Measurements from ENCODE around the gene WASF1. TPM values are rescaled to one million over a fixed set of nuclear protein-coding genes. Genes with fewer than 3 reads are reported as not detected.

WASF1 gene
- total RNA-seq, 3 donors from 2014 or later (not counting 1 experiment from before 2014, with no cell fraction given) = 0.25 to 0.90 (median 0.45) TPM

DNA sequence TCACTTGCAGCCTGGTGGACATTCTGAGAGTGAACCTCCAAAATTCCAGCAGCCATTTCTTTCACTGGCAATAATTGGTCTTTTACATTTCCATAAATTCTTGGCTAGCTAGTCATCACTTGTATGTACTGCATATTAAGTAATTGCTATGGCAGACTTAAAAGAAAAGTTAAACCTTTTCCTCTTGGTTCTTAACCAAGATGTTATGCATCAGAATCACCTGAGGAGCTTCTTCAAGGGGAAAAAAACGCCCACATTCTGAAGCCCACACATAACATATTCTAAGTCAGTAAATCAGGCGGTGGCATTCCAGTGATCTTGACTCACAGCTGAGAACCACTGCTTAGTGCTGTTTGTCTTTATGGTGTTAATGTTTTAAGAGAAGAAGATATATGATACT lies 37.8 kb upstream of the WASF1 start:
- H3K4me1 ChIP-seq (ENCODE audit: control insufficient read depth, insufficient read depth, low read length) = no peaks in the 10 kb centered on the region
- TF ChIP-seq CTCF (IDR thresholded peaks at IDR 0.05) = no peak
- no peaks in the 10 kb centered on the region for H3K27me3 ChIP-seq (ENCODE audit: control insufficient read depth, insufficient read depth, low read length)
- Mint-ChIP-seq H3K4me1 (no peaks in the 10 kb centered on the region), H3K27me3 (ENCODE audit: low read depth in 2 of 2) (no peaks in the 10 kb centered on the region), H3K27ac (no peak overlapping the region), H3K9me3 (no peaks in the 10 kb centered on the region), H3K36me3 (peaks cover 26% of the 10 kb centered on the region), H3K4me3 (no peak overlapping the region)
- no peak overlapping the region for H3K4me3 ChIP-seq (ENCODE audit: low read length)
- ATAC-seq (no peak), DNase-seq (no peak)
- intact Hi-C loops (cut with micrococcal nuclease) = no loop called here
- peaks cover 71% of the 10 kb centered on the region for H3K36me3 ChIP-seq (ENCODE audit: control insufficient read depth, insufficient read depth, low read length)
- WGBS (ENCODE audit: insufficient coverage) = 100% methylated on average over 1 of the region's 2 CpGs
- H3K27ac ChIP-seq (ENCODE audit: low read length) = no peak overlapping the region
- no peaks in the 10 kb centered on the region for H3K9me3 ChIP-seq (ENCODE audit: control insufficient read depth, insufficient read depth, low read length)

DNA sequence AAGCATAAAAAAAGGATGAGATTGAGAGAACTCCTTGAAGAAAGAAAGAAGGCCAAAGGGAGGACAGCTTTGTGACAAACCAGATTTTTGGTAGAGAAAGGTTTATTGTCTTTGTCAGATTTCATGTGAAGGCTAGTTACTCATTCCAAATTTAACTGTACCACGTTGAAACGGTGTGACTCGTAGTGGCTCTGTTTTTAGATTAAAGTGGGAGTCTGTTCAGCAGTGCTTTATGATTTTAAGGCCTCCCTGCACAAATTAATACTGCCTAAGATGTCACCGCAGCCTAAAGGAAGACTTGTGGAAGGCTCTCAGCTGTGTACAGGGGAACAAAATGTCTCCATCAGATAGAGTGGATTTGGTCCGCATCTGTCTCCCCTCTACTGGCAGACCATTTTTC lies 36.7 kb upstream of the WASF1 start:
- no peaks in the 10 kb centered on the region for H3K9me3 Mint-ChIP-seq
- no peaks in the 10 kb centered on the region for H3K4me1 Mint-ChIP-seq
- Histone ChIP-seq H3K27me3 (ENCODE audit: control insufficient read depth, insufficient read depth, low read length) (no peaks in the 10 kb centered on the region), H3K9me3 (ENCODE audit: control insufficient read depth, insufficient read depth, low read length) (no peaks in the 10 kb centered on the region), H3K4me1 (ENCODE audit: control insufficient read depth, insufficient read depth, low read length) (no peaks in the 10 kb centered on the region), H3K36me3 (ENCODE audit: control insufficient read depth, insufficient read depth, low read length) (peaks cover 81% of the 10 kb centered on the region), H3K4me3 (ENCODE audit: low read length) (no peak overlapping the region), H3K27ac (ENCODE audit: low read length) (no peak overlapping the region)
- no peak overlapping the region for H3K27ac Mint-ChIP-seq
- intact Hi-C loops (cut with micrococcal nuclease) = no loop called here
- ATAC-seq (no peak), DNase-seq (no peak)
- no peak overlapping the region for H3K4me3 Mint-ChIP-seq
- WGBS (ENCODE audit: insufficient coverage) = 100% methylated on average over 5 of the region's 5 CpGs
- H3K36me3 Mint-ChIP-seq = peaks cover 33% of the 10 kb centered on the region
- no peak for TF ChIP-seq CTCF (IDR thresholded peaks at IDR 0.05)
- H3K27me3 Mint-ChIP-seq (ENCODE audit: low read depth in 2 of 2) = no peaks in the 10 kb centered on the region

GRCh38 chr6:110214338-110214737 lies 34.9 kb upstream of the WASF1 start:
- Histone ChIP-seq H3K4me3 (ENCODE audit: low read length) (no peak overlapping the region), H3K36me3 (ENCODE audit: control insufficient read depth, insufficient read depth, low read length) (peaks cover 82% of the 10 kb centered on the region), H3K4me1 (ENCODE audit: control insufficient read depth, insufficient read depth, low read length) (no peaks in the 10 kb centered on the region), H3K9me3 (ENCODE audit: control insufficient read depth, insufficient read depth, low read length) (no peaks in the 10 kb centered on the region), H3K27ac (ENCODE audit: low read length) (peak overlapping the region; percentile 12), H3K27me3 (ENCODE audit: control insufficient read depth, insufficient read depth, low read length) (no peaks in the 10 kb centered on the region)
- intact Hi-C loops (cut with micrococcal nuclease) = no loop called here
- Mint-ChIP-seq H3K27ac (no peak overlapping the region), H3K36me3 (peaks cover 35% of the 10 kb centered on the region), H3K4me1 (no peaks in the 10 kb centered on the region), H3K27me3 (ENCODE audit: low read depth in 2 of 2) (no peaks in the 10 kb centered on the region), H3K9me3 (no peaks in the 10 kb centered on the region), H3K4me3 (no peak overlapping the region)
- no peak for ATAC-seq
- WGBS (ENCODE audit: insufficient coverage) = 67% methylated on average over 1 of the region's 1 CpG
- no peak for TF ChIP-seq CTCF (IDR thresholded peaks at IDR 0.05)
- no peak for DNase-seq

- Mint-ChIP-seq H3K9me3 (no peaks in the 10 kb centered on the region), H3K27me3 (ENCODE audit: low read depth in 2 of 2) (no peaks in the 10 kb centered on the region), H3K36me3 (peaks cover 35% of the 10 kb centered on the region), H3K4me1 (no peaks in the 10 kb centered on the region), H3K4me3 (no peak overlapping the region), H3K27ac (no peak overlapping the region)
- no peak for TF ChIP-seq CTCF (IDR thresholded peaks at IDR 0.05)
- intact Hi-C loops (cut with micrococcal nuclease) = no loop called here
- no peak for DNase-seq
- H3K27ac ChIP-seq (ENCODE audit: low read length) = no peak overlapping the region
- ATAC-seq = no peak
- no peaks in the 10 kb centered on the region for H3K4me1 ChIP-seq (ENCODE audit: control insufficient read depth, insufficient read depth, low read length)
- no CpG with 5 or more reads among the region's 1 CpG for WGBS (ENCODE audit: insufficient coverage)
- H3K27me3 ChIP-seq (ENCODE audit: control insufficient read depth, insufficient read depth, low read length) = no peaks in the 10 kb centered on the region
- no peak overlapping the region for H3K4me3 ChIP-seq (ENCODE audit: low read length)
- H3K36me3 ChIP-seq (ENCODE audit: control insufficient read depth, insufficient read depth, low read length) = peaks cover 83% of the 10 kb centered on the region
- H3K9me3 ChIP-seq (ENCODE audit: control insufficient read depth, insufficient read depth, low read length) = no peaks in the 10 kb centered on the region
Observed at GRCh38 chr6:110211753-110212152, 32.3 kb upstream of the WASF1 start.
